Endothelial cell of umbilical vein (primary cell): ENCODE measurements around the gene GPR107. TPM values are rescaled to one million over a fixed set of nuclear protein-coding genes. Genes with fewer than 3 reads are reported as not detected.

Experiments used
- BruUV-seq: library from RNA; stranded (reverse); fragments of 400-500 nt; replicated peaks from 2 replicates; lab custom pipeline; 2021; lab: Mats Ljungman, UMichigan
- CTCF ChIA-PET: fragments of 300-600, 350-600 bp; sonication (Branson Sonifier 250); formaldehyde crosslinking; loops from one replicate; lab custom pipeline; 2021; ENCODE audit warnings: antibody characterized with exemption, inconsistent platforms; lab: Charles Lee
- POLR2A ChIA-PET: fragments of 300-600, 350-600 bp; sonication (Branson Sonifier 250); formaldehyde crosslinking; loops from one replicate; lab custom pipeline; 2021; ENCODE audit warnings: antibody characterized with exemption, inconsistent platforms; lab: Charles Lee
- DNase-seq: peaks from one replicate; pipeline ENCODE4 v3.0.0-alpha.2; 2011; ENCODE audit warnings: low read depth, low spot score
- FAIRE-seq: peaks from 2 replicates; lab custom pipeline; 2011; peaks lifted over from hg19 to GRCh38; lab: Jason Lieb, UNC
- H2AFZ ChIP-seq: 2 replicates; pipeline ENCODE4 v1.6.0; 2012; ENCODE audit warnings: low read depth, low read length, control low read depth, inconsistent platforms
- H3K27ac ChIP-seq: 2 replicates; pipeline ENCODE4 v1.5.1; 2011; ENCODE audit warnings: low read depth, mild to moderate bottlenecking, control low read depth, low read length, moderate library complexity; ENCODE audit not compliant: insufficient read depth
- H3K27me3 ChIP-seq, 2 experiments: 2 replicates each; pipeline versions ENCODE4 v1.6.0 to v1.6.1; 2011; ENCODE audit warnings: low read length in 2 of 2, mixed read lengths in 1 of 2; ENCODE audit not compliant: control insufficient read depth in 2 of 2, insufficient read depth in 2 of 2
- H3K36me3 ChIP-seq, 2 experiments: 2 replicates in 1 of 2; 3 replicates in 1 of 2; pipeline ENCODE4 v1.5.1; 2011; ENCODE audit warnings: low read length in 2 of 2, mild to moderate bottlenecking in 1 of 2, moderate library complexity in 1 of 2; ENCODE audit not compliant: control insufficient read depth in 2 of 2, insufficient read depth in 2 of 2; ENCODE audit errors: extremely low read depth in 1 of 2
- H3K4me1 ChIP-seq: 3 replicates; pipeline ENCODE4 v1.5.1; 2011; ENCODE audit warnings: mild to moderate bottlenecking, low read length; ENCODE audit not compliant: control insufficient read depth, insufficient read depth; ENCODE audit errors: extremely low read depth
- H3K4me2 ChIP-seq: 2 replicates; pipeline ENCODE4 v1.6.1; 2011; ENCODE audit warnings: low read length, control low read depth, mixed read lengths; ENCODE audit not compliant: insufficient read depth
- H3K4me3 ChIP-seq, 3 experiments: fragments of 200-600 bp in 1 of 3; sonication (generic), shearing (Covaris generic) in 1 of 3; replicated peaks in 1 of 3; 2 replicates each; pipeline ENCODE4 v1.5.1; 2011 to 2016; ENCODE audit warnings: control low read depth in 3 of 3, low read length in 3 of 3, mild to moderate bottlenecking in 2 of 3, inconsistent platforms in 1 of 3, low read depth in 1 of 3, moderate library complexity in 1 of 3; ENCODE audit not compliant: insufficient read depth in 1 of 3
- H3K79me2 ChIP-seq: 2 replicates; pipeline ENCODE4 v1.6.0; 2012; ENCODE audit warnings: low read length, inconsistent platforms; ENCODE audit not compliant: control insufficient read depth, insufficient read depth
- H3K9ac ChIP-seq: replicated peaks from 2 replicates; pipeline ENCODE3; 2011; ENCODE audit warnings: low read length, control low read depth; ENCODE audit not compliant: insufficient read depth; ENCODE audit errors: extremely low read depth
- H3K9me1 ChIP-seq: replicated peaks from 3 replicates; pipeline ENCODE4 v1.6.0; 2011; ENCODE audit warnings: mild to moderate bottlenecking, low read length; ENCODE audit not compliant: control insufficient read depth, insufficient read depth; ENCODE audit errors: extremely low read depth
- H3K9me3 ChIP-seq: replicated peaks from 2 replicates; pipeline ENCODE4 v1.5.1; 2012; ENCODE audit warnings: low read length, inconsistent platforms; ENCODE audit not compliant: control insufficient read depth, insufficient read depth
- H4K20me1 ChIP-seq: replicated peaks from 2 replicates; pipeline ENCODE3; 2011; ENCODE audit warnings: mild to moderate bottlenecking, low read length; ENCODE audit not compliant: control insufficient read depth, insufficient read depth; ENCODE audit errors: extremely low read depth
- EZH2 ChIP-seq: IDR thresholded peaks from 2 replicates; pipeline ENCODE4 v1.6.1; 2012; ENCODE audit warnings: borderline replicate concordance, low read depth, mild to moderate bottlenecking, moderate library complexity, low read length, inconsistent platforms; ENCODE audit not compliant: severe bottlenecking
- FOS ChIP-seq: IDR thresholded peaks from 2 replicates; pipeline ENCODE4 v1.6.1; 2011; ENCODE audit warnings: mild to moderate bottlenecking, low read length, moderate library complexity, borderline replicate concordance; ENCODE audit not compliant: insufficient read depth
- GATA2 ChIP-seq: IDR thresholded peaks from 2 replicates; pipeline ENCODE4 v1.7.0; 2011; ENCODE audit warnings: low read depth, mild to moderate bottlenecking, moderate library complexity, mixed read lengths, low read length; ENCODE audit not compliant: insufficient read length, insufficient read depth
- JUN ChIP-seq: IDR thresholded peaks from 2 replicates; pipeline ENCODE4 v1.6.1; 2011; ENCODE audit warnings: borderline replicate concordance, low read depth; ENCODE audit not compliant: insufficient read length, insufficient read depth
- MYC ChIP-seq: IDR thresholded peaks from one replicate; pipeline ENCODE4 v1.6.1; 2011; ENCODE audit warnings: mild to moderate bottlenecking, low read depth, low read length
- POLR2A ChIP-seq: IDR thresholded peaks from 2 replicates; pipeline ENCODE4 v1.6.1; 2012; ENCODE audit warnings: low read depth, mild to moderate bottlenecking, control low read depth, low read length
- POLR2AphosphoS5 ChIP-seq: IDR thresholded peaks from 2 replicates; pipeline ENCODE4 v1.6.1; 2012; ENCODE audit warnings: low read depth, mild to moderate bottlenecking, control low read depth, low read length, moderate library complexity; ENCODE audit not compliant: insufficient read depth
- dilution Hi-C: fragments of 300-500 bp; cut with MboI; formaldehyde crosslinking; loops from one replicate; pipeline ENCODE4 v1.15.0; 2019; ENCODE audit warnings: low sequenced_read_pairs; ENCODE audit not compliant: extremely low pct_ligation_motif_present
- intact Hi-C: fragments of 100-400 bp; cut with micrococcal nuclease; formaldehyde crosslinking; loops from one replicate; pipeline ENCODE4 v1.10.0; 2022
- polyA plus RNA-seq, 4 experiments: library from polyadenylated mRNA; depleted of rRNA in 3 of 4; stranded (reverse) in 3 of 4; unstranded in 1 of 4; fragments of >200 nt; gene quantifications; 2 replicates each; pipeline versions ENCODE4 v1.2.1 to v1.2.3, GENCODE V29; 2011 to 2012; ENCODE audit warnings: missing spikeins in 1 of 4
- total RNA-seq: library from RNA; stranded (reverse); gene quantifications from 2 replicates; pipeline ENCODE4 v1.2.3, GENCODE V29; 2021
- TF ChIP-seq, protein P1 (sequence below): IDR thresholded peaks from 2 replicates; pipeline ENCODE4 v1.6.1; 2011; ENCODE audit not compliant: insufficient read depth, insufficient read length
- TF ChIP-seq, protein P2 (sequence below), 2 donors: IDR thresholded peaks; 1 replicate in 1 of 2; 2 replicates in 1 of 2; pipeline ENCODE4 v1.5.1; 2011; ENCODE audit warnings: low read length in 2 of 2, mild to moderate bottlenecking in 2 of 2, moderate library complexity in 2 of 2, control low read depth in 1 of 2, inconsistent platforms in 1 of 2, low read depth in 1 of 2; ENCODE audit not compliant: insufficient read depth in 1 of 2; ENCODE audit errors: extremely low read depth in 1 of 2

Gene GPR107
- total and polyA plus RNA-seq, 2 donors (not counting 3 experiments of a cell fraction or from before 2014, with no cell fraction given) = 27.2 to 38.9 TPM

DNA sequence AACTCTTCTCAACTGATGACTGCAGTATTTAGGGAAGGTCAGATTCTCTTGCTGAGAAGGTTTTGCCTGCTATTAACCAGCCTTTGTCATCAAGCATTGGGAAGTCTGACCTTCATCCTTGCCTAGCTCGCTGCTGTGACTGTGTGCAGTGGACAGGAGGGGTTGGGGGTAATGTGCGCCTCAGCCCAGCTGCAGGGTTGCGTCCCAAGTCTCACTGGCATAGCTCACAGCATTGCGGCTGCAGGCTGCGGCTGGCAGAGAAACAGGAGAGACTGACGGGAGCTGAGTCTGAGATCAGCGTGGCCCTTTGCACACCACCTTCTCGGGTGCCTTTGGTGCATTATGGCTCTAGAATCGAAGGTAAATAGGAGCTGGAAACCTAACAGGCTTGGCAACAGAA is 62.6 kb downstream of the GPR107 start:
- TF ChIP-seq FOS (no peak), POLR2AphosphoS5 (no peak), JUN (no peak), GATA2 (no peak), POLR2A (no peak), EZH2 (no peak), MYC (no peak)
- TF ChIP-seq, protein P1, sequence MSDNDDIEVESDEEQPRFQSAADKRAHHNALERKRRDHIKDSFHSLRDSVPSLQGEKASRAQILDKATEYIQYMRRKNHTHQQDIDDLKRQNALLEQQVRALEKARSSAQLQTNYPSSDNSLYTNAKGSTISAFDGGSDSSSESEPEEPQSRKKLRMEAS = no peak
- TF ChIP-seq, protein P2, sequence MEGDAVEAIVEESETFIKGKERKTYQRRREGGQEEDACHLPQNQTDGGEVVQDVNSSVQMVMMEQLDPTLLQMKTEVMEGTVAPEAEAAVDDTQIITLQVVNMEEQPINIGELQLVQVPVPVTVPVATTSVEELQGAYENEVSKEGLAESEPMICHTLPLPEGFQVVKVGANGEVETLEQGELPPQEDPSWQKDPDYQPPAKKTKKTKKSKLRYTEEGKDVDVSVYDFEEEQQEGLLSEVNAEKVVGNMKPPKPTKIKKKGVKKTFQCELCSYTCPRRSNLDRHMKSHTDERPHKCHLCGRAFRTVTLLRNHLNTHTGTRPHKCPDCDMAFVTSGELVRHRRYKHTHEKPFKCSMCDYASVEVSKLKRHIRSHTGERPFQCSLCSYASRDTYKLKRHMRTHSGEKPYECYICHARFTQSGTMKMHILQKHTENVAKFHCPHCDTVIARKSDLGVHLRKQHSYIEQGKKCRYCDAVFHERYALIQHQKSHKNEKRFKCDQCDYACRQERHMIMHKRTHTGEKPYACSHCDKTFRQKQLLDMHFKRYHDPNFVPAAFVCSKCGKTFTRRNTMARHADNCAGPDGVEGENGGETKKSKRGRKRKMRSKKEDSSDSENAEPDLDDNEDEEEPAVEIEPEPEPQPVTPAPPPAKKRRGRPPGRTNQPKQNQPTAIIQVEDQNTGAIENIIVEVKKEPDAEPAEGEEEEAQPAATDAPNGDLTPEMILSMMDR (IDR thresholded peaks at IDR 0.05; ENCODE audit: extremely low read depth in 1 of 2, insufficient read depth in 1 of 2, low read depth in 1 of 2, low read length in 2 of 2) = no peak
- Histone ChIP-seq H3K79me2 (no peaks in the 10 kb centered on the region), H3K9ac (no peak overlapping the region), H2AFZ (no peak overlapping the region), H3K9me3 (no peaks in the 10 kb centered on the region), H3K27me3 (no peaks in the 10 kb centered on the region), H3K36me3 (peaks cover 3 to 16% of the 10 kb centered on the region in 2 experiments), H4K20me1 (no peaks in the 10 kb centered on the region), H3K4me3 (no peak overlapping the region), H3K9me1 (no peaks in the 10 kb centered on the region), H3K4me2 (no peak overlapping the region), H3K27ac (no peak overlapping the region), H3K4me1 (peaks cover 9% of the 10 kb centered on the region)
- no peak for FAIRE-seq
- no TSS peak for BruUV-seq
- DNase-seq = no peak
- dilution Hi-C loops (no loop called here), intact Hi-C loops (no loop called here)
- POLR2A ChIA-PET = interaction anchor here (0.8 kb wide), 1 partner anchor 8 kb away, joined by 4 read pairs; no protein-coding TSS in a partner anchor
- CTCF ChIA-PET = interaction anchor here (0.5 to 2.5 kb wide), 4 partner anchors 9 to 461 kb away, joined by 3 to 14 read pairs (median 6); no protein-coding TSS in a partner anchor
